ENCODE data around the gene NYAP2.

DNA sequence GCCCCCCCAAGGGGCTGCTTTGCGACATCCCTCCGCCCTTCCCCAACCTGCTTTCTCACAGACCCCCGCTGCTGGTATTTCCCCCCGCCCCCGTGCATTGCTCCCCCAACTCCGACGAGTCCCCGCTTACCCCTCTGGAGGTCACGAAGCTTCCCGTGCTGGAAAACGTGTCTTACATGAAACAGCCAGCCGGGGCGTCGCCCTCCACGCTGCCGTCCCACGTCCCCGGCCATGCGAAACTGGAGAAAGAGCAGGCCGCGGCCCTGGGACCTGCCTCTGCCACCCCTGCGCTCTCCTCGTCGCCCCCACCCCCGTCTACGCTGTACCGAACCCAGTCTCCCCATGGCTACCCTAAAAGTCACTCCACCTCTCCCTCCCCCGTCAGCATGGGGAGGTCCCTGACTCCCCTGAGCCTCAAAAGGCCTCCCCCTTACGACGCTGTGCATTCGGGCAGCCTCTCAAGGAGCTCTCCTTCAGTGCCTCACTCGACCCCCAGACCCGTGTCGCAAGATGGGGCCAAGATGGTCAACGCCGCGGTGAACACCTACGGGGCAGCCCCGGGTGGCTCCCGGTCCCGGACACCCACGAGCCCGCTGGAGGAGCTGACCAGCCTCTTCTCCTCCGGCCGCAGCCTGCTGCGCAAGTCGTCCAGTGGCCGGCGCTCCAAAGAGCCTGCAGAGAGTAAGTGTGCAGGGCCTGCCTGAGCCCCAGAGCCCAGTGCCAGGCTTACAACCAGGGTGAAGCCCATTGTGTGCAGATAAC is 183.0 kb downstream of the NYAP2 start:
- TF ChIP-seq SUZ12 (IDR thresholded peaks at IDR 0.05; ENCODE audit: extremely low read depth, insufficient read depth, insufficient read length) (no peak), YY1 (IDR thresholded peaks at IDR 0.05; ENCODE audit: insufficient read depth, insufficient read length) (no peak)

All from NT2/D1 (cell line).